Calu3 (cell line): ENCODE data around the gene GXYLT2. TPM values are rescaled to one million over a fixed set of nuclear protein-coding genes. Genes with fewer than 3 reads are reported as not detected.

Experiments
- BruUV-seq: library from RNA; stranded (reverse); fragments of 400-500 nt; replicated peaks from 2 replicates; lab custom pipeline; 2021; lab: Mats Ljungman, UMichigan
- CTCF ChIA-PET: fragments of 300-600 bp; sonication (Branson Sonifier 250); formaldehyde crosslinking; loops from one replicate; lab custom pipeline; 2022; ENCODE audit warnings: antibody characterized with exemption; lab: Charles Lee
- DNase-seq: peaks from one replicate; pipeline ENCODE4 v3.0.0; 2022
- H3K27ac Mint-ChIP-seq: one replicate; pipeline ENCODE4 v1.8.0; 2022; ENCODE audit warnings: mixed read lengths; ENCODE audit not compliant: unreplicated experiment
- H3K27me3 Mint-ChIP-seq: one replicate; pipeline ENCODE4 v1.8.0; 2022; ENCODE audit warnings: mixed read lengths; ENCODE audit not compliant: unreplicated experiment
- H3K36me3 Mint-ChIP-seq: one replicate; pipeline ENCODE4 v1.8.0; 2022; ENCODE audit warnings: mild to moderate bottlenecking, moderate library complexity, mixed read lengths; ENCODE audit not compliant: insufficient read depth, unreplicated experiment
- H3K4me1 Mint-ChIP-seq: one replicate; pipeline ENCODE4 v1.8.0; 2022; ENCODE audit warnings: mild to moderate bottlenecking, low read depth, mixed read lengths; ENCODE audit not compliant: unreplicated experiment
- H3K4me3 Mint-ChIP-seq: one replicate; pipeline ENCODE4 v1.8.0; 2022; ENCODE audit warnings: mild to moderate bottlenecking, low read depth, moderate library complexity, mixed read lengths; ENCODE audit not compliant: unreplicated experiment
- H3K9me3 Mint-ChIP-seq: one replicate; pipeline ENCODE4 v1.8.0; 2022; ENCODE audit warnings: low read depth, mixed read lengths; ENCODE audit not compliant: unreplicated experiment
- CTCF ChIP-seq: fragments of 200-600 bp; IDR thresholded peaks from one replicate; pipeline ENCODE4 v1.8.0; 2022; ENCODE audit warnings: antibody characterized with exemption; ENCODE audit not compliant: unreplicated experiment
- intact Hi-C: fragments of 100-400 bp; cut with micrococcal nuclease; formaldehyde crosslinking; loops from one replicate; pipeline ENCODE4 v1.10.0; 2022; ENCODE audit not compliant: unreplicated experiment
- total RNA-seq: library from RNA; stranded (reverse); gene quantifications from 2 replicates; pipeline ENCODE4 v1.2.3, GENCODE V29; 2022

Gene GXYLT2
- total RNA-seq, 1 experiment from 2014 or later, result 0.52 TPM

DNA sequence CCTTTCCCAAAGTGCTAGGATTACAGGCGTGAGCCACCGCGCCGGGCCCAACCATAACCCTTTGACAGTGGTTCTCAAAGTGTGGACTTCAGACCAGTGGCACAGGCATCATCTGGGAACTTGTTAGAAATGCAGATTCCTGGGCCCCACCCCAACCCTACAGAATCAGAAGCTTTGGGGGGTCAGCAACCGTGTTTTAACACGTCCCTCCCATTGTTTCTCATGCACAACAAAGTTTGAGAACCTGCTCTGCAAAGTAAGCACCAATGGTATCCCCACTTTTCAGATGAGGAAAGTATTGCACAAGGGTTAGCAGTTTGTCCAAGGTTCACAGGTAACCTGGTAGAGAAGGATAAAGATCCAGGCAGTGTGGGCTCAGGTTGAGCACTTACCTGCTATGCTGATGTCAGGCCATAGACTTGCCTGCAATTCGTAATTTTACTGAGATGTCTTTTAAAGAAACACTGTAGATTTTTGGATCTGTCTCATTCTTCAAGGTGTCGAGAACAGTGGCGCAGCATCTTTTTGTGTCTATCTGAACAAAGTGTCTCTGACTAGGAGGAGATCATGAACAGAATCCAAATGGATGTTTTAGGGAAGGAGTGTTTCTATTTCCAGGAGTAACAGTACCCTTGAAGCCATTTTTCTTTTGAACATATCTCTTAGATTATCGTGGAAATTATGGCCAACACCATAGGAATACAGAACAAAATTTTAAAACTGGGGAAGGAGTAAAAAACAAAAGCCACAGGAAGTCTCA is 2.5 kb downstream of the GXYLT2 start:
- Mint-ChIP-seq H3K36me3 (no peaks in the 10 kb centered on the region), H3K27me3 (peaks cover 61% of the 10 kb centered on the region), H3K4me1 (peaks cover 8% of the 10 kb centered on the region), H3K27ac (no peak overlapping the region), H3K9me3 (no peaks in the 10 kb centered on the region), H3K4me3 (no peak overlapping the region)
- CTCF ChIA-PET, result no interaction called here
- BruUV-seq, result no TSS peak
- TF ChIP-seq CTCF, result no peak
- intact Hi-C loops, result no loop called here
- DNase-seq, result no peak

GRCh38 chr3:72891053-72891855 is 3.4 kb downstream of the GXYLT2 start:
- Mint-ChIP-seq H3K36me3 (no peaks in the 10 kb centered on the region), H3K27me3 (peaks cover 61% of the 10 kb centered on the region), H3K4me1 (peaks cover 8% of the 10 kb centered on the region), H3K4me3 (no peak overlapping the region), H3K9me3 (no peaks in the 10 kb centered on the region), H3K27ac (no peak overlapping the region)
- CTCF ChIA-PET, result no interaction called here
- no peak for TF ChIP-seq CTCF
- intact Hi-C loops, result no loop called here
- no TSS peak for BruUV-seq
- no peak for DNase-seq

- no TSS peak for BruUV-seq
- CTCF ChIA-PET, result no interaction called here
- no peaks in the 10 kb centered on the region for H3K9me3 Mint-ChIP-seq
- intact Hi-C loops, result no loop called here
- H3K36me3 Mint-ChIP-seq, result no peaks in the 10 kb centered on the region
- no peak overlapping the region for H3K4me3 Mint-ChIP-seq
- H3K27ac Mint-ChIP-seq, result no peak overlapping the region
- H3K4me1 Mint-ChIP-seq, result peaks cover 7% of the 10 kb centered on the region
- DNase-seq, result no peak
- peaks cover 55% of the 10 kb centered on the region for H3K27me3 Mint-ChIP-seq
- no peak for TF ChIP-seq CTCF
These were observed 4.4 kb downstream of the GXYLT2 start for GRCh38 chr3:72892081-72892775.

DNA sequence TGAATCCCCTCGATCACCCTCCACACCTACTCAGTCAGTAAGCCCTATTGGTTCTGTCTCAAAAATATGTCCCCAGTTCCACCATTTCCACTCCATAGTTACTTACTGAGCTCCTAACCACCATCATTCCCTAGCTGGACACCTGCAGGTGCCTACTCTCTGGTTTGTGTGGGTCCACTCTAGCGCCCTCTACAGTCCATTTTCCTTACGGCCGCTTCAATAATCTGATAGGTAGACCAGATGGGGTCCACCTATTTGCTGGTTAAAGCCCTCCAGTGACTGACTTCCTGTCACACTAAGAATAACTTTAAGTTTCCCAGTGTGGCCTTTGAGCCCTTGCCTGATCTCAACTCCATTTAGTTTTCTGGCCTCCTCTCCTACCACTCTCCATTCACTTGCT is 5.0 kb downstream of the GXYLT2 start:
- intact Hi-C loops, result no loop called here
- Mint-ChIP-seq H3K4me3 (no peak overlapping the region), H3K4me1 (peaks cover under 1% of the 10 kb centered on the region), H3K9me3 (no peaks in the 10 kb centered on the region), H3K36me3 (no peaks in the 10 kb centered on the region), H3K27me3 (peaks cover 48% of the 10 kb centered on the region), H3K27ac (no peak overlapping the region)
- DNase-seq, result no peak
- CTCF ChIA-PET, result no interaction called here
- no TSS peak for BruUV-seq
- TF ChIP-seq CTCF, result no peak
